GM21360 (cell line): Measurements from ENCODE around the gene DHX8.
"Not testable (repeated sequence)": the region's sequence is repeated elsewhere in the genome, so short reads cannot be mapped to it uniquely, and the experiment has no call there.

Experiments used
- ATAC-seq: cut with Tn5 transposase; IDR thresholded peaks from one replicate; pipeline ENCODE4 v1.9.1; 2021; ENCODE audit warnings: mild to moderate bottlenecking, moderate library complexity; ENCODE audit not compliant: unreplicated experiment

DHX8 gene

GRCh38 chr17:43483674-43484551 is at the start of gene DHX8:
TSS of gene DHX8 (plus strand) at chr17:43483975. CDS start at chr17:43484038, 63 bp downstream.
- ATAC-seq = peak; percentile 91

GRCh38 chr17:43434902-43435319 is 48.9 kb upstream of the DHX8 start:
- no peak for ATAC-seq

- no peak for ATAC-seq
Observed at GRCh38 chr17:43437756-43438155, 46.0 kb upstream of the DHX8 start.

GRCh38 chr17:43438626-43439025 is 45.1 kb upstream of the DHX8 start:
- ATAC-seq = no peak

- no peak for ATAC-seq
Observed at GRCh38 chr17:43439041-43439440, 44.7 kb upstream of the DHX8 start.

GRCh38 chr17:43442711-43443110 is 41.1 kb upstream of the DHX8 start:
- ATAC-seq = no peak

DNA sequence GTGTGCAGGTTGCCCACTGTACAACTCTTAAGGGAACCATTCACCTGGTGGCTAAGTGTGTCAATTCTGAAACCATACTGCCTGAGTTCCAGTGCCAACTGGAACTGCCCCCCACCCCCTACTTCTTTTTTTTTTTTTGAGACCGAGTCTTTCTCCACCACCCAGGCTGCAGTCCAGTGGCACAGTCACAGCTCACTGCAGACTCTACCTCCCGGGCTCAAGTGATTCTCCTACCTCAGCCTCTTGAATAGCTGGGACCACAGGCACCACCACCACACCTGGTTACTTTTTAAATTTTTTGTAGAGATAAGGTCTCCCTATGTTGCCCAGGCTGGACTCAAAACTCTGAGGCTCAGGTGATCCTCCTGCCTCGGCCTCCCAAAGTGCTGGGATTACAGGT is 40.4 kb upstream of the DHX8 start:
- ATAC-seq = no peak

DNA sequence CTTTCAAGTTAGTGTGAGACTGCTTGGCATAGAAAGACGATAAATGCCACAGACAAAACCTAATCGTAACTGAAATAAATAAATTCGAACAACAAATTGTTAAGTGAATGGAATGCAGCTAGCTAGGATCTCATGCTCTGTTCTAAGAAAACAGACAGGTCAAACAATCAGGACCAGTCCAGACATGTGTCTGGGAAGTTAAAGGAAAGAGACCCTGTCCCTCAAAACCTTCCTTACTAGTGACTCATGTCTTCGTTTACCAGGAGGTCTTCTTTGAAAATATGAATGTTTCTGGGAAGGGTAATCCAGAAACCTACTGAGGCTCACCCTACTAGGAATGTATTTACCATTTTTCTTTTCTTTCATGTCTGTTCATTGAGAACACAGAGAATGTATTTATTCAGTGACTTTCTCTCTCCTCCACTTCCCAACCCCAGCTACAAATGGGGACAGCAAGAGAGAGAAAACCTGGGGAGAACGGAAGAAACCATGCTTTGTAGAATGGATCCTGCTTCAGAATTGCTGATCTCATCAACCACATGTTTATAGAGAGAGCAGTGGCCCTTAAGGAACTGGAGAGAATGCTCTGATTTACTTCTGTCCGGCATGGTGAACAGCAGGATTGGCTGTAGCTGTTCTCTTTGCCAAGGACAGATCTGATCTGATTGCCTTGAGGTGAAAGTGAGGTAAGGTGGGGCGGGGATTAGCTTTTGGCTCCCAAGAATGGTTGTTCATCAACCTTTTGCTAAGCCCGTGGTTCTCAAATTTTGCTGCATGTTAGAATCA is 39.4 kb upstream of the DHX8 start:
- no peak for ATAC-seq

DNA sequence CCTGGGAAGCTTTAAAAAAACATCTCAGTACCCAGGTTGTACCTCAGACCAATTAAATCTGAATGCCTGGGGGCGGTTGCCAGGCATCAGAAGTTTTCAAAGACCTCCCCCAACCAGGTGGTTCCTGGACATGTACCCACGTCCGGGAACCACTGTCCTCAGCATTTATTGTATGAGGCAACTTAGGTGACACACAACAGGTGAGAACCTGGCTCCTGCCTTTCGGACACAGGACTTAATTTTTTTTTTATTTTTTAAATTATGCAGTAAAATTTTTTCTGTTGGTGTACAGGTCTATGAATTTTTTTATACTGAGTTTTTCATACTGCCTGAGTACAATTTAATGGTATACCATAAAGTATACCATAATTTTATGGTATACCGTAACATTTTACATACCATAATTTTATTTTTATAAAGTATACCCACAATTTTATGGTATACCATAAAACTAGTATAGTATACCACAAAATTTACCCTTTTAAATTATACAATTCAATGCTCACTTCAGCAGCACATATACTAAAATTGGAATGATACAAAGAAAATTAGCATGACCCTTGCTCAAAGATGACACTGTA is 38.7 kb upstream of the DHX8 start:
- no peak for ATAC-seq

DNA sequence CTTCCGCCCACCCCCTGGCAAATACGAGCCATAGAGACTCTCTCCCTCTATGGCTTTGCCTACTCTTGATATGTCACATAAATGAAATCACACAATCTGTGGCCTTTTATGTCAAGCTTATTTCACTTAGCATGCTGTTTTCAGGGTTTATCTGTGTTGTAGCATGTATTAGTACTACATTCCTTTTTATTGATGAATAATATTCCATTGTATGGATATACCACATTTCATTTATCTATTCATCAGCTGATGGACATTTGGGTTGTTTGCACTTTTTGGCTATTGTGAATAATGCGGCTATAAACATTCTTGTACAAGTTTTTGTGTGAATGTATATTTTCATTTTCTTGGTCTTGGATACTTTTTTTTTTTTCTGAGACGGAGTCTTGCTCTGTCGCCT is 37.0 kb upstream of the DHX8 start:
- ATAC-seq = no peak

- no peak for ATAC-seq
Observed at GRCh38 chr17:43448720-43449469, 34.9 kb upstream of the DHX8 start.

- no peak for ATAC-seq
Observed at GRCh38 chr17:43449470-43450248, 34.1 kb upstream of the DHX8 start.

DNA sequence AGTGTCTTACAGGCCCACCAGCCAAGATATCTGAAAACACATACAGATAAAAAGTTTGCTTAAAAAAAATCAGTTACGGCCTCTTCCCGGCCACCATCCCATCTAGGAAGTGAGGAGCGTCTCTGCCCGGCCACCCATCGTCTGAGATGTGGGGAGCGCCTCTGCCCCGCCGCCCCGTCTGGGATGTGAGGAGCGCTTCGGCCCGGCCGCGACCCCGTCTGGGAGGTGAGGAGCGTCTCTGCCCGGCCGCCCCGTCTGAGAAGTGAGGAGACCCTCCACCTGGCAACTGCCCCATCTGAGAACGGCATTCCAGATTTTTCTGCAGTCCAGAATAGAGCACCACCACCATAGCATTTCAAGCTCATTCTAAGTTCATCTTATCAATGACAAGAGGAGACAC is 33.0 kb upstream of the DHX8 start:
- ATAC-seq = not testable (repeated sequence)

DNA sequence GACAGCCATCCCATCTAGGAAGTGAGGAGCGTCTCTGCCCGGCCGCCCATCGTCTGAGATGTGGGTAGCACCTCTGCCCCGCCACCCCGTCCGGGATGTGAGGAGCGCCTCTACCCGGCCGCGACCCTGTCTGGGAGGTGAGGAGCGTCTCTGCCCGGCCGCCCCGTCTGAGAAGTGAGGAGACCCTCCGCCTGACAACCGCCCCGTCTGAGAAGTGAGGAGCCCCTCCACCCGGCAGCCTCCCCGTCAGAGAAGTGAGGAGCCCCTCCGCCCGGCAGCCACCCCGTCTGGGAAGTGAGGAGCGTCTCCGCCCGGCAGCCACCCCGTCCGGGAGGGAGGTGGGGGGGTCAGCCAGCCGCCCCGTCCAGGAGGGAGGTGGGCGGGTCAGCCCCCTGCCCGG is 32.0 kb upstream of the DHX8 start:
- ATAC-seq = not testable (repeated sequence)

GRCh38 chr17:43453331-43453812 is 30.4 kb upstream of the DHX8 start:
- no peak for ATAC-seq

- no peak for ATAC-seq
Observed at GRCh38 chr17:43454868-43455267, 28.9 kb upstream of the DHX8 start.

GRCh38 chr17:43456029-43456428 is 27.7 kb upstream of the DHX8 start:
- ATAC-seq = no peak

DNA sequence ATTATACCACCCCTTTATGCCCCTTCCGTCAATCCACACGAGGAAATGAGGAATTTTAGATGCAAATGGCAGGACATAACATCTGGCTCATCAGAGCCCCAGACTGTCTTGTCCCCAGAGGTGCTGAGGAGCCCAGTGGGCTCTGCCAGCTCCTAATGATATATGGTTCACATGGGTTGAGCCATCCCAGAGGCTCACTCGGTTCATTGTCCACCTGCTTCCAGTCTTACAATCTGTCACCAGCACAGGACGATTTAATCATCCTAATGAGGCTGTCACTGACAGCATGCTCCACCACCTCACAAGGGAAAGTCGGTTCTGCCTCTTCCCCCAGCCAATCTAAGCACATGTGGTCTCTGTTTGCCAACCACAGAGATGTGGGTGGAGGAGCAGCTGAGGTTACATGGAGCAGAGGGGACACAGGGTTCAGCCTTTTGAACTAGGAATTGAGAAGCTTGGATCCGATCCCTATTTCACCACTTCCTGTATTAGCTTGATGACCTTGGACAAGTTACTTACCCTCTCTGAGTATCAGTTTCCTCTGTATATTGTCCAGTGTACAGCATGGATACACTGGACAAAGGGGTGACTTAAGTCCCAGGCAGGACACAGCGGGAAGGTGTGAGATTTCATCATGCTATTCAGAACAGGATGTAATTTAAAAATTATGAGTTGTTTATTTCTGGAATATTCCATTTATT is 27.0 kb upstream of the DHX8 start:
- no peak for ATAC-seq

DNA sequence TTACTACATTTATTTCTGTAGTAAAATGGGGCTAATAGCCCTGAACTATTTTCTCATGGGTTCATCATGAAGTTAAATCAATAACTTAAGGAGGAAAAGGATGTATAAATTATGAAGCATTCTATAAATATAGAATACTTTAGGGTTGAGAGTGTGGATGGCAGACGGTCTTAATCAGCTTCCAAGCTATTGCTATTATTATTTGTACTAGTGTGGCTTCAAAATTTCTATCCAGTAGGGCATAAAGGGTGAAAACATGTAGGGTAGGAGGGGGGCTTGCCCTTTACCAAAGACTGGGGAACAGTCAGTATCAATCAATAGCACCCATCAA is 26.4 kb upstream of the DHX8 start:
- no peak for ATAC-seq

DNA sequence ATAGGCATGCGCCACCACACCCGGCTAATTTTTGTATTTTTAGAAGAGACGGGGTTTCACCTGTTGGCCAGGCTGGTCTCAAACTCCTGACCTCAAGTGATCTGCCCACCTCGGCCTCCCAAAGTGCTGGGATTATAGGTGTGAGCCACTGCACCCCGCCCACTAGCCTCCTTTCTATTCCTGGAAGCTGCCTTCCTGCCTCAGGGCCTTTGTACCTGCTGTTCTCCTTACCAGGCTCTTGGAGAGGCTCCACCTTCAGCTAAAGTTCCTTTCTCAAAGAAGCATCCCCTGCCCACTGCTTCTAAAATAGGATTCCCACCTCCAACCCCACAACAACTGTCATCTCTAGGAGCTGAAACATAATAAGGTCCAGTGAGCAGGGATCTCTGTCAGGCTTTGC is 23.9 kb upstream of the DHX8 start:
- ATAC-seq = not testable (repeated sequence)
